Measurements from ENCODE around the gene TOP2A.

GRCh38 chr17:40364906-40365305, 52.8 kb downstream of the TOP2A start:
- no peak for TF ChIP-seq CTCF (IDR thresholded peaks at IDR 0.05)
- no peak for TF ChIP-seq ZFX (IDR thresholded peaks at IDR 0.05; ENCODE audit: borderline replicate concordance)

Data from 22Rv1 (cell line).